Measurements from ENCODE around the gene TTLL11. TPM values are rescaled to one million over a fixed set of nuclear protein-coding genes. Genes with fewer than 3 reads are reported as not detected.

TTLL11 gene
- total RNA-seq, 1 experiment from 2014 or later: 1.5 TPM

DNA sequence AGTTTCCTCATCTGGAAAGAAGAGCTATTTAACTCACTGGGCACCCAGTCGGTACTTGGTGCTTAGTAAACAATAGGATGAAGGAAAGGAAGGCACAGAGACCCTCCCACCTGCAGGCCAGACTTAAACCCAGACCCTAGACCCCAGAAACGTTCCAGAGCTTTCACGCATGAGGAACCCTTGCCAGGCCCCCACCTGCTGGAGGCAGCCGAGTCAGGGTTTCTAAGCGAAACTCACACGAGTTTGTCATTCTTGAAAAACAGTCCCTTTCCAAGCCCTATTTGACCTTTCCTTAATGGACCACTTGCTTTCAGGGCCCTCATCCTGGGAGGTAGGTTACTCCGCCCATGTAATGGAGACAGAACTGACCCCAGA lies 35.8 kb upstream of the TTLL11 start:
- Histone ChIP-seq H3K27ac (ENCODE audit: insufficient read length, low read depth, low read length) (no peak overlapping the region), H4K8ac (replicated peaks; ENCODE audit: insufficient read length, low read depth, low read length) (no peak overlapping the region), H3K23ac (ENCODE audit: insufficient read length, low read depth, low read length) (no peak overlapping the region), H2BK5ac (ENCODE audit: insufficient read length, low read length) (no peak overlapping the region), H3K4me1 (ENCODE audit: insufficient read depth, low read length) (peaks cover 8% of the 10 kb centered on the region; the same call in 1 of the 2 replicates), H3K27me3 (ENCODE audit: insufficient read depth, low read length) (peaks cover 3% of the 10 kb centered on the region; the same call in 1 of the 2 replicates), H3K4me2 (ENCODE audit: insufficient read depth, insufficient read length, low read length) (no peak overlapping the region), H3K56ac (ENCODE audit: insufficient read length, low read depth, low read length) (no peak overlapping the region), H3K79me2 (ENCODE audit: insufficient read depth, low read length) (no peaks in the 10 kb centered on the region), H4K5ac (ENCODE audit: insufficient read length, low read depth, low read length) (no peak overlapping the region), H2AFZ (ENCODE audit: low read length) (no peak overlapping the region), H3K9ac (ENCODE audit: extremely low read depth, insufficient read length, low read length) (no peak overlapping the region), H4K91ac (ENCODE audit: insufficient read length, low read depth, low read length) (no peak overlapping the region), H3K4ac (ENCODE audit: low read depth, low read length) (no peak overlapping the region), H2BK15ac (ENCODE audit: low read depth, low read length) (no peak overlapping the region), H3K23me2 (ENCODE audit: insufficient read length, low read depth, low read length, poor library complexity, severe bottlenecking) (peaks cover 9% of the 10 kb centered on the region), H3K18ac (ENCODE audit: insufficient read length, low read depth, low read length) (no peak overlapping the region), H3T11ph (ENCODE audit: low read length) (no peak overlapping the region), H3K79me1 (ENCODE audit: insufficient read depth, low read depth, low read length, poor library complexity, severe bottlenecking) (no peaks in the 10 kb centered on the region), H3K14ac (ENCODE audit: insufficient read depth, low read length) (no peak overlapping the region), H2BK12ac (ENCODE audit: insufficient read length, low read depth, low read length) (no peak overlapping the region), H2BK120ac (ENCODE audit: low read depth, low read length, poor library complexity, severe bottlenecking) (no peak overlapping the region), H3K9me3 (ENCODE audit: control insufficient read depth, low read depth, low read length) (no peaks in the 10 kb centered on the region), H2BK20ac (ENCODE audit: low read depth, low read length, poor library complexity, severe bottlenecking) (no peak overlapping the region), H4K20me1 (ENCODE audit: control insufficient read depth, insufficient read depth, insufficient read length) (no peaks in the 10 kb centered on the region), H2AK5ac (ENCODE audit: insufficient read length, low read length) (no peak overlapping the region)
- Mint-ChIP-seq H3K27ac (no peak overlapping the region), H3K4me3 (no peak overlapping the region), H3K27me3 (ENCODE audit: low read depth) (peaks cover 70% of the 10 kb centered on the region), H3K36me3 (ENCODE audit: insufficient read depth in 1 of 3, low read depth in 3 of 3) (no peaks in the 10 kb centered on the region), H3K4me1 (peaks cover 45 to 48% of the 10 kb centered on the region in 2 experiments), H3K9me3 (no peaks in the 10 kb centered on the region; a peak in 1 of 5 replicates)
- no CpG with 5 or more reads among the region's 7 CpGs for WGBS (ENCODE audit: extremely low coverage, insufficient read length, low lambda C conversion rate)
- DNase-seq: no peak
- TF ChIP-seq, protein P1, sequence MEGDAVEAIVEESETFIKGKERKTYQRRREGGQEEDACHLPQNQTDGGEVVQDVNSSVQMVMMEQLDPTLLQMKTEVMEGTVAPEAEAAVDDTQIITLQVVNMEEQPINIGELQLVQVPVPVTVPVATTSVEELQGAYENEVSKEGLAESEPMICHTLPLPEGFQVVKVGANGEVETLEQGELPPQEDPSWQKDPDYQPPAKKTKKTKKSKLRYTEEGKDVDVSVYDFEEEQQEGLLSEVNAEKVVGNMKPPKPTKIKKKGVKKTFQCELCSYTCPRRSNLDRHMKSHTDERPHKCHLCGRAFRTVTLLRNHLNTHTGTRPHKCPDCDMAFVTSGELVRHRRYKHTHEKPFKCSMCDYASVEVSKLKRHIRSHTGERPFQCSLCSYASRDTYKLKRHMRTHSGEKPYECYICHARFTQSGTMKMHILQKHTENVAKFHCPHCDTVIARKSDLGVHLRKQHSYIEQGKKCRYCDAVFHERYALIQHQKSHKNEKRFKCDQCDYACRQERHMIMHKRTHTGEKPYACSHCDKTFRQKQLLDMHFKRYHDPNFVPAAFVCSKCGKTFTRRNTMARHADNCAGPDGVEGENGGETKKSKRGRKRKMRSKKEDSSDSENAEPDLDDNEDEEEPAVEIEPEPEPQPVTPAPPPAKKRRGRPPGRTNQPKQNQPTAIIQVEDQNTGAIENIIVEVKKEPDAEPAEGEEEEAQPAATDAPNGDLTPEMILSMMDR (conservative IDR thresholded peaks at IDR 0.05): no peak

Measured in H9 (cell line).